ENCODE data around the gene KIF26B.

DNA sequence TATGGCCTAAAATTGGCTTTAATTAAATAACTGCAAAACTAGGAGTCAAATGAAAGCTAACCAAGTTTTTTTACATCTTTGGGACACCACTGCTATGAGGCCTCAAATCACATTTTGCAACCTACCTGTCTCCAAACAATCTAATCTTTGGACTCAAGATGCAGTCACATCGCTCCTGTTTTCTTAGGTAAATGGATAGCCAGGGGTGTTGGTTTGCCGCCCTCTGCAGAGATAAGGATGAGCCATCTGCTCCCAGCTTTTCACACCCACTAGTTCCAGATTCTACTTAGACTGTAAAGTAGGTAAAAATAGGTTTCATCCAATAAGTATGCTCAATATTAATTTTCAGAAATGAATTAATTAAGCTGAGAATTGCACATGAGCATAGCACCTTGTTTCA is 456.5 kb downstream of the KIF26B start:
- TF ChIP-seq CTCF (IDR thresholded peaks at IDR 0.05) (no peak), POLR2A (IDR thresholded peaks at IDR 0.05) (no peak)
